Dendritic cell treated with granulocyte-macrophage colony-stimulating factor and Interleukin-4, amounts not matched to agents 40 ng/mL and 50 ng/mL, for 4 days (primary cell): ENCODE data around the gene JPH3.
"Not testable (repeated sequence)": the region's sequence is repeated elsewhere in the genome, so short reads cannot be mapped to it uniquely, and the experiment has no call there.

ENCODE experiments used
- H3K27ac Mint-ChIP-seq: one replicate; pipeline ENCODE4 v1.8.0; 2022; ENCODE audit warnings: mild to moderate bottlenecking, mixed read lengths
- H3K27me3 Mint-ChIP-seq: one replicate; pipeline ENCODE4 v1.8.0; 2022; ENCODE audit warnings: mild to moderate bottlenecking, mixed read lengths
- H3K36me3 Mint-ChIP-seq: one replicate; pipeline ENCODE4 v1.8.0; 2022; ENCODE audit warnings: low read depth, mixed read lengths
- H3K4me1 Mint-ChIP-seq: one replicate; pipeline ENCODE4 v1.8.0; 2022; ENCODE audit warnings: low read depth, mixed read lengths
- H3K4me3 Mint-ChIP-seq: one replicate; pipeline ENCODE4 v1.8.0; 2022; ENCODE audit warnings: mild to moderate bottlenecking, moderate library complexity, mixed read lengths
- H3K9me3 Mint-ChIP-seq: one replicate; pipeline ENCODE4 v1.8.0; 2022; ENCODE audit warnings: mixed read lengths
- intact Hi-C: fragments of 100-400 bp; cut with micrococcal nuclease; formaldehyde crosslinking; loops from one replicate; pipeline ENCODE4 v1.15.0; 2022

The JPH3 gene

DNA sequence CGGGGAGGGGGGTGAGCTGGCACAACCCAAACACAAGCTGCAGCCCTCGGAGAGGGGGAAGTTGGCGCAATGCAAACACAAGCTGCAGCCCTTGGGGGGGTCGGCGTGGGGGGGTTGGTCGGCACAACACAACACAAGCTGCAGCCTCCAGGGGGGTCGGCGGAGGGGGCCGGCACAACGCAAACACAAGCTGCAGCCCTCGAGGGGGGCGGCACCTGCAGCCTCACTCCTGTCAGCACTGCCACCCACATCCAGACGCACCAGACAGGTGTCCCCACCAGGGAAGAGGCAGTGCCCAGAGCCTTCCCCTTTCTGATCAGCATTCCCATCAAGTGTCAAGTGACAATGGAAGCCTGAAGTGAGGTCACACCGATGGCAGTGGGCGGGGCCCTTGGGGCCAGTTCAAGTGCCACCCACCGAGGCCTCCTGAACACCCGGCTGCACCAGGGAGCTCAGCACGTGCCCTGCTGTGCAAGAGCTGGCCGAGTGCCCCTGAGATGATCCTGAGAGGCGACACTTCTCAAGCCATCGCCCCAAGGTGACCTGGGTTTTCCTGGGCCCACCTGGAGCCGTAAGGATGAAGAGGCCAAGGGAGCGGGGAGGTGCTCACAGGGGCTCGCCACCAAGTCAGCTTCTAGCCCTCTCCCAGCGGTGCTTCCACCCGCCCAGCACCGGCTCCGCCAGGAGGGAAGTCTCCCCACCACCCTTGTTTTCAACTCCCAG is 104.1 kb downstream of the JPH3 start:
- Mint-ChIP-seq H3K9me3 (no peaks in the 10 kb centered on the region), H3K4me3 (no peak overlapping the region), H3K36me3 (peaks cover 96% of the 10 kb centered on the region), H3K27me3 (no peaks in the 10 kb centered on the region), H3K27ac (no peak overlapping the region), H3K4me1 (no peaks in the 10 kb centered on the region)
- intact Hi-C loops, result no loop called here

DNA sequence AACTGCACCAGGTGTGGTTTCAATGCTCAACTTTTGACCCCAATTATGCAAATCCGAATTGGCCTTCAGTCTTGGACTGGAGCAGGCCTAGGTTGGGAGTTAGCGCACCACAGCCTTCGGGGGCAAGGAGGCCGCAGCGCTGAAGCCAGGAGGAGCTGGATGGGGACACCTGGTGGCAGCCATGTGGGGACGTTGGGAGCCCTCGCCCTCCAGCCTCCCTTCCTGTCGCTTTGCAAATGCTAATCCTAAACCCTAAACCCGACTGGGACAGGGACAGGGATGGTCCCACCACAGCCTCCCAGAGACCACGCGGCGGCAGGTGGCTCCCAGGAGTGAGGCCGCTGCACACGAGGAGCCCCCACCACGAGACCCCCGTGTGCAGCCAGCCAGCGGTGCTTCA is 104.8 kb downstream of the JPH3 start:
- Mint-ChIP-seq H3K4me1 (no peaks in the 10 kb centered on the region), H3K36me3 (peaks cover 96% of the 10 kb centered on the region), H3K4me3 (no peak overlapping the region), H3K9me3 (no peaks in the 10 kb centered on the region), H3K27me3 (no peaks in the 10 kb centered on the region), H3K27ac (no peak overlapping the region)
- intact Hi-C loops, result no loop called here

GRCh38 chr16:87707714-87708580 is 105.6 kb downstream of the JPH3 start:
- Mint-ChIP-seq H3K4me1 (no peaks in the 10 kb centered on the region), H3K27ac (no peak overlapping the region), H3K9me3 (no peaks in the 10 kb centered on the region), H3K27me3 (no peaks in the 10 kb centered on the region), H3K36me3 (peaks cover 96% of the 10 kb centered on the region), H3K4me3 (no peak overlapping the region)
- intact Hi-C loops, result no loop called here

DNA sequence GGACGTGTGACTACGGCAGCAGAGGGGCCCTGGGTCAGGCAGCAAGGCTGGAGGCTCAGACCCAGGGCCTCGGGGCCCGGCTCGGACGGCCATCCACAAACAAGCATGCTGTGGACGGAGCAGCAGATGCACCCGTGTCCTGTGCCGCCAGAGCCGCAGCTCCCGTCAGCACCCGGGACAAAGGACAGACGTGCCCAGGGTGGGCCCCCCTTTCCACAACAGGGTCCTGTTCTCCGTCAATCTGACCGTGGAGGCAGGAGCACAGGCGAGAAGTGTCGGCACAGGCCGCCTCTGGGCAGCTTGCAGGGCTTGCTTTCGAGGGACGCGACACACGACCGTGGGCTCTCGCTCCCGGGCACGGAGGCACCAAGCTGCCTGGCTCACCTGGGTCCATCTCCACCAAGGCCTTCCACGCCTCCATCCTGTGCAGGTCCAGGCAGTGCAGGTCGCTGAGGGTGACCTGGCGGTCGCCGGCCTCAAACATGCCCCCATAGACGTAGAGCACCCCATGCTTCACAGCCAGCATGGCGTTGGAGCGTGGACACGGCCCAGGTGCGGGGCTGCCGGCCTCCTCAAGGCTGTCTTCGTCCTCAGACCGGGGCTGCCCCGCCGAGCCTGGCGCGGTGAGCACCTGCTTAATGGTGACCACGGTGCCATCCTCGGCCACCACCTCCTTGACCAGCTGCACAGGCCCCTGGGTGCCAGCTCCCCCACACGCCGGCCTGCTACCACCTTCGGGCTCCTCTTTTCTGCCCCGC is 106.8 kb downstream of the JPH3 start:
- H3K9me3 Mint-ChIP-seq, result no peaks in the 10 kb centered on the region
- H3K4me1 Mint-ChIP-seq, result no peaks in the 10 kb centered on the region
- H3K27me3 Mint-ChIP-seq, result no peaks in the 10 kb centered on the region
- H3K36me3 Mint-ChIP-seq, result peaks cover 96% of the 10 kb centered on the region
- H3K4me3 Mint-ChIP-seq, result no peak overlapping the region
- no peak overlapping the region for H3K27ac Mint-ChIP-seq
- intact Hi-C loops, result no loop called here

DNA sequence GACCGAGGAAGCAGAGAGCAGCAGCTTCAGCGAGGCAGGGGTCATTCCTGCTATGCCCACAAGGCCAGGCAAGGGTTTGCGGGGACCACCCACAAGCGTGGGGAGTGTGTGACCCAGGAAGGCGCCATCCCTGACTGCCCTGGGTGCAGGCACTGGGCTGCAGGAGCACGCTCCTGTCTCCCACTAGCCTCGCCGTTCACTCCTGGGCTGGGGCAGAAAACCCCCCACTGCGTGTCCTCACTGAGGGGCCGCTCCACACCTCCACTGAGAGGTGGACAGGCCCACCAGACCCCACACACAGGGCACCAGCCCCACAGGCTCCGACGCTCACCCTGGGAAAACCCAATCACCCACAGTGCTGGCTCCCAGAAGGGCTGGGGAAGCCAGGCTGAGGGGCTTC is 107.4 kb downstream of the JPH3 start:
- Mint-ChIP-seq H3K4me3 (no peak overlapping the region), H3K4me1 (no peaks in the 10 kb centered on the region), H3K36me3 (peaks cover 96% of the 10 kb centered on the region), H3K27me3 (no peaks in the 10 kb centered on the region), H3K9me3 (no peaks in the 10 kb centered on the region), H3K27ac (no peak overlapping the region)
- intact Hi-C loops, result no loop called here

- no peaks in the 10 kb centered on the region for H3K9me3 Mint-ChIP-seq
- no peak overlapping the region for H3K4me3 Mint-ChIP-seq
- intact Hi-C loops, result no loop called here
- H3K27me3 Mint-ChIP-seq, result no peaks in the 10 kb centered on the region
- no peak overlapping the region for H3K27ac Mint-ChIP-seq
- peaks cover 96% of the 10 kb centered on the region for H3K36me3 Mint-ChIP-seq
- H3K4me1 Mint-ChIP-seq, result no peaks in the 10 kb centered on the region
Measured at GRCh38 chr16:87710887-87711286, 108.6 kb downstream of the JPH3 start.

- Mint-ChIP-seq H3K4me1 (no peaks in the 10 kb centered on the region), H3K4me3 (no peak overlapping the region), H3K27me3 (no peaks in the 10 kb centered on the region), H3K9me3 (no peaks in the 10 kb centered on the region), H3K36me3 (peaks cover 99% of the 10 kb centered on the region), H3K27ac (no peak overlapping the region)
- intact Hi-C loops, result no loop called here
Measured at GRCh38 chr16:87712184-87712762, 110.0 kb downstream of the JPH3 start.

GRCh38 chr16:87713451-87714229 is 111.3 kb downstream of the JPH3 start:
- Mint-ChIP-seq H3K9me3 (no peaks in the 10 kb centered on the region), H3K27ac (no peak overlapping the region), H3K4me3 (no peak overlapping the region), H3K4me1 (no peaks in the 10 kb centered on the region), H3K27me3 (no peaks in the 10 kb centered on the region), H3K36me3 (peaks cover 97% of the 10 kb centered on the region)
- intact Hi-C loops, result no loop called here

DNA sequence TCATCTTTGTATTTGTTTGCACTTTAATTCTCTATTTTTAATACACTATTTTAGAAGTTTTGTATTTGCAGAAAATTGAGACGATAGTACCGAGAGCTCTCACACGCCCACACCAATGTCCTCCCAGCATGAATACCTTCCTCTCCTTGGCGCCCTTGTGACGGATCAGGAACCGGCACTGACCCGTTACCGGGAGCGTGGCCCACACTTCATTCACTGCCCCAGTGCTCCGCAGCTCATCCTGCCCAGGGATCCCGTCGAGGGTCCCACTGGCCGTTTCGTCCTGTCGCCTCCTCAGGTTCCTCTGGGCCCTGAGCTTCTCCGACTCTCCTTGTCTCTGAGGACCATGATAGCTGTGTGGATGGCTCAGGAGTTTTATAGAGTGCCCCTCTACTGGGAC is 112.9 kb downstream of the JPH3 start:
- H3K4me1 Mint-ChIP-seq, result no peaks in the 10 kb centered on the region
- intact Hi-C loops, result no loop called here
- H3K36me3 Mint-ChIP-seq, result peaks cover 97% of the 10 kb centered on the region
- no peaks in the 10 kb centered on the region for H3K27me3 Mint-ChIP-seq
- no peaks in the 10 kb centered on the region for H3K9me3 Mint-ChIP-seq
- no peak overlapping the region for H3K4me3 Mint-ChIP-seq
- H3K27ac Mint-ChIP-seq, result no peak overlapping the region

GRCh38 chr16:87715658-87716057 is 113.3 kb downstream of the JPH3 start:
- no peaks in the 10 kb centered on the region for H3K27me3 Mint-ChIP-seq

GRCh38 chr16:87718831-87719230 is 116.5 kb downstream of the JPH3 start:
- not testable (repeated sequence) for H3K4me1 Mint-ChIP-seq

More at GRCh38 chr16:87715658-87716057, 113.3 kb downstream of the JPH3 start:
- Mint-ChIP-seq H3K4me3 (no peak overlapping the region), H3K36me3 (peaks cover 97% of the 10 kb centered on the region), H3K4me1 (no peaks in the 10 kb centered on the region), H3K9me3 (no peaks in the 10 kb centered on the region), H3K27ac (no peak overlapping the region)
- intact Hi-C loops, result no loop called here

GRCh38 chr16:87720446-87720845 is 118.1 kb downstream of the JPH3 start:
- H3K36me3 Mint-ChIP-seq, result peaks cover 97% of the 10 kb centered on the region
- no peak overlapping the region for H3K27ac Mint-ChIP-seq
- no peaks in the 10 kb centered on the region for H3K27me3 Mint-ChIP-seq
- H3K9me3 Mint-ChIP-seq, result no peaks in the 10 kb centered on the region
- H3K4me3 Mint-ChIP-seq, result no peak overlapping the region
- intact Hi-C loops, result no loop called here
- no peaks in the 10 kb centered on the region for H3K4me1 Mint-ChIP-seq

More at GRCh38 chr16:87718831-87719230, 116.5 kb downstream of the JPH3 start:
- H3K27ac Mint-ChIP-seq, H3K27me3 Mint-ChIP-seq, intact Hi-C loops, H3K4me3 Mint-ChIP-seq, H3K9me3 Mint-ChIP-seq: not testable (repeated sequence)
- H3K36me3 Mint-ChIP-seq, result peaks cover 97% of the 10 kb centered on the region
